Measurements from ENCODE around the gene PIWIL1.

PIWIL1 gene

GRCh38 chr12:130338794-130339601 lies 1.3 kb downstream of the PIWIL1 start:
- DNase-seq, result peak; percentile 5 to 31

GRCh38 chr12:130339951-130340350 lies 2.3 kb downstream of the PIWIL1 start:
- peak in 1 of 2 experiments; percentile 39 for DNase-seq

GRCh38 chr12:130342442-130342841 lies 4.8 kb downstream of the PIWIL1 start:
- DNase-seq, result no peak

GRCh38 chr12:130342842-130343241 lies 5.2 kb downstream of the PIWIL1 start:
- DNase-seq, result no peak

- DNase-seq, result no peak
These were observed 6.8 kb downstream of the PIWIL1 start for GRCh38 chr12:130344529-130344928.

- DNase-seq, result no peak
These were observed 7.6 kb downstream of the PIWIL1 start for GRCh38 chr12:130345292-130345691.

GRCh38 chr12:130347588-130347987 lies 9.9 kb downstream of the PIWIL1 start:
- no peak for DNase-seq

GRCh38 chr12:130350715-130351114 lies 13.0 kb downstream of the PIWIL1 start:
- DNase-seq, result no peak

- peak; percentile 41 to 66 for DNase-seq
These were observed 13.6 kb downstream of the PIWIL1 start for GRCh38 chr12:130351326-130351725.

- no peak for DNase-seq
These were observed 15.4 kb downstream of the PIWIL1 start for GRCh38 chr12:130353081-130353480.

- no peak for DNase-seq
These were observed 16.7 kb downstream of the PIWIL1 start for GRCh38 chr12:130354407-130354806.

- DNase-seq, result no peak
These were observed 18.5 kb downstream of the PIWIL1 start for GRCh38 chr12:130356222-130356621.

- DNase-seq, result no peak
These were observed 19.6 kb downstream of the PIWIL1 start for GRCh38 chr12:130357241-130357640.

- no peak for DNase-seq
These were observed 20.1 kb downstream of the PIWIL1 start for GRCh38 chr12:130357729-130358330.

GRCh38 chr12:130362060-130362459 lies 24.4 kb downstream of the PIWIL1 start:
- no peak for DNase-seq

GRCh38 chr12:130364578-130364977 lies 26.9 kb downstream of the PIWIL1 start:
- DNase-seq, result no peak

- DNase-seq, result no peak
These were observed 28.5 kb downstream of the PIWIL1 start for GRCh38 chr12:130366159-130366558.

- DNase-seq, result no peak
These were observed 29.3 kb downstream of the PIWIL1 start for GRCh38 chr12:130367003-130367402.

GRCh38 chr12:130367523-130367922 lies 29.8 kb downstream of the PIWIL1 start:
- DNase-seq, result no peak

- no peak for DNase-seq
These were observed 32.1 kb downstream of the PIWIL1 start for GRCh38 chr12:130369816-130370215.

- DNase-seq, result no peak
These were observed 33.6 kb downstream of the PIWIL1 start for GRCh38 chr12:130371296-130371695.

- DNase-seq, result no peak
These were observed 35.2 kb downstream of the PIWIL1 start for GRCh38 chr12:130372936-130373335.

- no peak for DNase-seq
These were observed 36.4 kb downstream of the PIWIL1 start for GRCh38 chr12:130374083-130374482.

Measured in NCI-H526 (cell line).